ENCODE data around the gene KBTBD13. TPM values are rescaled to one million over a fixed set of nuclear protein-coding genes. Genes with fewer than 3 reads are reported as not detected.

Gene KBTBD13
- total RNA-seq, 2 donors from 2014 or later, result 2.6 to 4.4 TPM

GRCh38 chr15:65094294-65094995 is 17.9 kb downstream of the KBTBD13 start:
- Histone ChIP-seq H3K4me1 (peaks cover 0 to 31% of the 10 kb centered on the region in 2 donors), H3K27ac (peak overlapping the region in 1 of 2 donors; percentile 3), H3K36me3 (peaks cover 20% of the 10 kb centered on the region), H3K9me3 (no peaks in the 10 kb centered on the region), H3K4me3 (no peak overlapping the region), H3K27me3 (no peaks in the 10 kb centered on the region)
- TF ChIP-seq CTCF (IDR thresholded peaks at IDR 0.05), result no peak
- no peak for DNase-seq (ENCODE audit: low spot score)

DNA sequence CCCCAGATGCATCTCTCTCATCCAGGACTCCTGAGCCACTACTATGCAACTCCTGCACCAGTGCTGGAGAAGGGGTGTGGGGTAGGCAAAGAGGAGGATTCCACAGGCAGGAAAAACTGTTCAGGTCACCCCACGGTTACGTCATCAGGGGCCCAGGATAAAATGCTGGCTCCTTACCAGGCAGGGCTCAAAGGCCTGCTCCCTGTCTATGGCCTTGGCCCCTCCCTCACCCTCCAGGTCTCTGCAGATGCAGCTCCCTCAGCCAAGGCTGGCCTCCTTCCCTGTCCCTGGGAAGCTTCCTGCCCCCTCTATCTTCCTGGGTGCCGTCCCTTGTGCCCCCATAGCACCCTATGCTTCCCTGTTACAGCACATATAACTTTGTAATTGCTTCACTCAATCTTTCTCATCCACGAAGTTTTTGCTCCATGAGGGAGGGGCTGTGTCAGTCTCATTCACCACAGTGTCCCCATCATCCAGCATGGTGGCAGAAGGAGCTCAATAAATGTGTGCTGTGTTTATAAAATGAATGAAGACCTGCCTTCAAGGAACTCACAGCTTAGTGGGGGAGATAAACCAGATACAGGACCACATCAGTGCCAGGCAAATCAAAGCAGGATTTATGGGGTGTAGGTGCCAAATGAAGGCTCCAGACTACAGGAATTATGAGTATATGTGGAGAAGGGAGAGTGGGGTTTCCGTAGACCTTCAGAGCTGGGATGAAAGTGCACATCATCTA is 18.6 kb downstream of the KBTBD13 start:
- H3K4me3 ChIP-seq, result no peak overlapping the region
- H3K36me3 ChIP-seq, result peaks cover 27% of the 10 kb centered on the region
- no peaks in the 10 kb centered on the region for H3K9me3 ChIP-seq
- no peak for DNase-seq (ENCODE audit: low spot score)
- TF ChIP-seq CTCF (IDR thresholded peaks at IDR 0.05), result no peak
- no peak overlapping the region for H3K27ac ChIP-seq
- H3K27me3 ChIP-seq, result no peaks in the 10 kb centered on the region
- H3K4me1 ChIP-seq, result peaks cover 0 to 24% of the 10 kb centered on the region in 2 donors

DNA sequence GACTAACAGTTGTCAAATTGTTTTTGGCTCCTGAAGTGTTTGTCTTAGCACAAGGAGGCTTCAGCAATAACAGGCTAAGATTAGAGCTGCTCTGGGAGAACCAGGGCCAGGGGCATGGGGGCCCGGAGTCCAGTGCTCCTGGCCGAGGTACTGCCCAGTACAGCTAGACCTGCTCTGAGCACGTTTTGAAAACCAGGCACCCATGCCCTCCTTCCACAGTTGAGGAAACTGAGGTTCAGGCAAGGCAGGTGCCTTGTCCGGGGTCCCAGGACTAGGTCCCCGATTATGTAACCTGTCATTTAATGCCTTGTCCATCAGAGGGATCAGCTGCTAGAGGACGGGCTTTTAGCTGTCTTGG is 19.2 kb downstream of the KBTBD13 start:
- no peak for DNase-seq (ENCODE audit: low spot score)
- no peak for TF ChIP-seq CTCF (IDR thresholded peaks at IDR 0.05)
- Histone ChIP-seq H3K4me3 (no peak overlapping the region), H3K27me3 (no peaks in the 10 kb centered on the region), H3K36me3 (peaks cover 27% of the 10 kb centered on the region), H3K27ac (no peak overlapping the region), H3K9me3 (no peaks in the 10 kb centered on the region), H3K4me1 (peaks cover 0 to 20% of the 10 kb centered on the region in 2 donors)

DNA sequence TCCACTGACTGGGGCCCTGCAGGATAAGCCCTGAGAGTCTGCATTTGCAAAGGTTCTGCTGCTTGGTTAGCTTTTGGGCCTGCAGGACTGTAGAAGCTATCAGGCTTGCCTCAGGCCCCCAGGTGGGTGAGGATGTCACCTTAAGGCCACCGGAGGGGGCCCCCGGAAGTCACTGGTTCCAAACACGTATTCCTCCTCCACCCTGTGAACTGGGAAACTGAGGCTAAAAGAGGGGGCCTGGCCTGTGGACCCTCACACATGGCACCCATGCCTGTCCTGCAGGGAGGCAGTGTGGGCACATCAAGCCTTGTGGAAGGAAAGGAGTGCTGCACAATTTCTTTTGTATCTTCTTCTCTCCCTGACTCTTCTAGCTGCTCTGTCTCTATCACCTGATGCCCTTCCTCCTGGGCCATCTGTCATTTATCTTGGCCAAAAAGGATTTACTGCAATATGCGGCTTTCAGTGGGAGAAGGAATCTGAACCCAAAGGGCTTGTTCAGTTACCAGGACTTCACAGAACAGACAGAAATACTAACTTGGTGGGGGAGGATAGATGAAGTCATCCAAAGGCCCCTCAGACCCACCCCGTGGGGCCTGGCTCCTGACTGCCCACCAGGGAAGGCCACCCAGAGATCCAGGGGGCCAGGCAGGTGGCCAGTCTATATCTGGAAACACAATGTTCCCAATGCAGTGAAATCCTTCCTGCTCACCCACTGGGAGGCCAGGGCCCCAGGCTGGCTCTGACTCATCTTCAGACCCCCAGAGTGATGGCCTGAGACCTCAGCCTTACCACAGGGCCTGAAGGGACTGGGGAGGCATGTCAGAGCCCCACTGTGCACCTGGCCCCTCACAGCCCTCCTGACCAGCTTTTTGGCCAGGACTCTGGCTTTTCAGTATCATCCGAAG is 20.2 kb downstream of the KBTBD13 start:
- Histone ChIP-seq H3K9me3 (no peaks in the 10 kb centered on the region), H3K4me1 (peaks cover 0 to 23% of the 10 kb centered on the region in 2 donors), H3K36me3 (peaks cover 27% of the 10 kb centered on the region), H3K4me3 (no peak overlapping the region), H3K27me3 (no peaks in the 10 kb centered on the region), H3K27ac (no peak overlapping the region)
- no peak for DNase-seq (ENCODE audit: low spot score)
- TF ChIP-seq CTCF (IDR thresholded peaks at IDR 0.05), result no peak

- no peak for DNase-seq (ENCODE audit: low spot score)
- Histone ChIP-seq H3K4me3 (no peak overlapping the region), H3K9me3 (no peaks in the 10 kb centered on the region), H3K27ac (no peak overlapping the region), H3K36me3 (peaks cover 32% of the 10 kb centered on the region), H3K27me3 (no peaks in the 10 kb centered on the region), H3K4me1 (peaks cover 0 to 23% of the 10 kb centered on the region in 2 donors)
- TF ChIP-seq CTCF (IDR thresholded peaks at IDR 0.05), result no peak
Observed at GRCh38 chr15:65097651-65098263, 21.2 kb downstream of the KBTBD13 start.

All from right atrium auricular region (tissue), 2 donors.